PC-3 (cell line): Measurements from ENCODE around the gene ADIPOR1.

Experiments used
- CTCF ChIP-seq: fragments of 300-600 bp; sonication (generic); conservative IDR thresholded peaks from 2 replicates; pipeline ENCODE4 v1.5.1; 2017; ENCODE audit warnings: antibody characterized with exemption, low read depth, mild to moderate bottlenecking, low read length
- EZH2phosphoT487 ChIP-seq: fragments of 300-600 bp; sonication (generic); IDR thresholded peaks from 2 replicates; pipeline ENCODE4 v1.6.1; 2018; ENCODE audit warnings: mild to moderate bottlenecking, antibody characterized with exemption, low read length, borderline replicate concordance

- TF ChIP-seq CTCF (no peak), EZH2phosphoT487 (no peak)
These were observed 12.6 kb downstream of the ADIPOR1 start for GRCh38 chr1:202945483-202945882.
